Central memory CD8-positive, alpha-beta T cell (primary cell): ENCODE data around the gene LHX3.

ENCODE experiments used
- ATAC-seq: fragments of 150-1000 bp; cut with Tn5 transposase; replicated peaks from 2 replicates; pipeline ENCODE4 v1.10.0; 2022; ENCODE audit warnings: mild to moderate bottlenecking, moderate FRiP score, moderate number of reproducible peaks; ENCODE audit not compliant: poor library complexity, severe bottlenecking; ENCODE audit errors: extremely low read depth
- DNase-seq, 2 donors: peaks; one replicate each; pipeline ENCODE4 v3.0.0; 2021; ENCODE audit warnings: low spot score in 2 of 2
- H3K27ac Mint-ChIP-seq: one replicate; pipeline ENCODE4 v1.8.0; 2022; ENCODE audit warnings: low read depth, mild to moderate bottlenecking, moderate library complexity, mixed read lengths
- H3K27me3 Mint-ChIP-seq: one replicate; pipeline ENCODE4 v1.8.0; 2022; ENCODE audit warnings: mixed read lengths
- H3K36me3 Mint-ChIP-seq: one replicate; pipeline ENCODE4 v1.8.0; 2022; ENCODE audit warnings: mild to moderate bottlenecking, moderate library complexity, mixed read lengths; ENCODE audit not compliant: insufficient read depth
- H3K4me1 Mint-ChIP-seq: one replicate; pipeline ENCODE4 v1.8.0; 2022; ENCODE audit warnings: mixed read lengths
- H3K4me3 Mint-ChIP-seq: one replicate; pipeline ENCODE4 v1.8.0; 2022; ENCODE audit warnings: mild to moderate bottlenecking, moderate library complexity, mixed read lengths
- H3K9me3 Mint-ChIP-seq: one replicate; pipeline ENCODE4 v1.8.0; 2022; ENCODE audit warnings: mixed read lengths

LHX3 gene

GRCh38 chr9:136218673-136219072, 13.7 kb upstream of the LHX3 start:
- Mint-ChIP-seq H3K27ac (no peak overlapping the region), H3K27me3 (no peaks in the 10 kb centered on the region), H3K36me3 (peaks cover 12% of the 10 kb centered on the region), H3K9me3 (no peaks in the 10 kb centered on the region), H3K4me3 (no peak overlapping the region), H3K4me1 (peaks cover 6% of the 10 kb centered on the region)
- no peak for DNase-seq
- no peak for ATAC-seq

GRCh38 chr9:136218271-136218670, 13.3 kb upstream of the LHX3 start:
- no peak for ATAC-seq
- Mint-ChIP-seq H3K36me3 (peaks cover 12% of the 10 kb centered on the region), H3K27ac (no peak overlapping the region), H3K27me3 (no peaks in the 10 kb centered on the region), H3K9me3 (no peaks in the 10 kb centered on the region), H3K4me3 (no peak overlapping the region), H3K4me1 (peaks cover 6% of the 10 kb centered on the region)
- no peak for DNase-seq

GRCh38 chr9:136216541-136217244, 11.8 kb upstream of the LHX3 start:
- Mint-ChIP-seq H3K4me1 (peaks cover 6% of the 10 kb centered on the region), H3K36me3 (peaks cover 14% of the 10 kb centered on the region)

GRCh38 chr9:136213733-136214132, 8.8 kb upstream of the LHX3 start:
- Mint-ChIP-seq H3K4me1 (no peaks in the 10 kb centered on the region), H3K27ac (no peak overlapping the region), H3K9me3 (no peaks in the 10 kb centered on the region), H3K4me3 (no peak overlapping the region), H3K27me3 (no peaks in the 10 kb centered on the region), H3K36me3 (peaks cover 15% of the 10 kb centered on the region)
- DNase-seq (no peak), ATAC-seq (no peak)

More at GRCh38 chr9:136216541-136217244, 11.8 kb upstream of the LHX3 start:
- no peak overlapping the region for H3K4me3 Mint-ChIP-seq
- H3K9me3 Mint-ChIP-seq = no peaks in the 10 kb centered on the region
- H3K27me3 Mint-ChIP-seq = no peaks in the 10 kb centered on the region
- no peak overlapping the region for H3K27ac Mint-ChIP-seq
- ATAC-seq = no peak
- no peak for DNase-seq

GRCh38 chr9:136212345-136212950, 7.5 kb upstream of the LHX3 start:
- ATAC-seq = no peak
- H3K36me3 Mint-ChIP-seq = peaks cover 10% of the 10 kb centered on the region
- no peak overlapping the region for H3K27ac Mint-ChIP-seq

GRCh38 chr9:136211441-136212344, 6.8 kb upstream of the LHX3 start:
- Mint-ChIP-seq H3K9me3 (no peaks in the 10 kb centered on the region), H3K27me3 (no peaks in the 10 kb centered on the region), H3K36me3 (peaks cover 13% of the 10 kb centered on the region), H3K4me1 (peaks cover 6% of the 10 kb centered on the region), H3K4me3 (no peak overlapping the region), H3K27ac (no peak overlapping the region)
- no peak for DNase-seq
- ATAC-seq = no peak

More at GRCh38 chr9:136212345-136212950, 7.5 kb upstream of the LHX3 start:
- DNase-seq = no peak
- Mint-ChIP-seq H3K9me3 (no peaks in the 10 kb centered on the region), H3K27me3 (no peaks in the 10 kb centered on the region), H3K4me3 (no peak overlapping the region), H3K4me1 (no peaks in the 10 kb centered on the region)

GRCh38 chr9:136211006-136211405, 6.1 kb upstream of the LHX3 start:
- ATAC-seq (no peak), DNase-seq (no peak)
- Mint-ChIP-seq H3K9me3 (no peaks in the 10 kb centered on the region), H3K4me1 (peaks cover 7% of the 10 kb centered on the region), H3K27me3 (no peaks in the 10 kb centered on the region), H3K4me3 (no peak overlapping the region), H3K27ac (no peak overlapping the region), H3K36me3 (peaks cover 15% of the 10 kb centered on the region)

- no peaks in the 10 kb centered on the region for H3K27me3 Mint-ChIP-seq
- no peak overlapping the region for H3K27ac Mint-ChIP-seq
- DNase-seq = no peak
- no peaks in the 10 kb centered on the region for H3K9me3 Mint-ChIP-seq
- peaks cover 15% of the 10 kb centered on the region for H3K36me3 Mint-ChIP-seq
- no peak overlapping the region for H3K4me3 Mint-ChIP-seq
- H3K4me1 Mint-ChIP-seq = peaks cover 7% of the 10 kb centered on the region
- ATAC-seq = no peak
These were observed 5.3 kb upstream of the LHX3 start for GRCh38 chr9:136210276-136210675.

GRCh38 chr9:136209786-136210185, 4.9 kb upstream of the LHX3 start:
- no peak overlapping the region for H3K27ac Mint-ChIP-seq
- DNase-seq (no peak), ATAC-seq (no peak)
- no peak overlapping the region for H3K4me3 Mint-ChIP-seq
- H3K36me3 Mint-ChIP-seq = peaks cover 13% of the 10 kb centered on the region
- H3K9me3 Mint-ChIP-seq = no peaks in the 10 kb centered on the region
- no peaks in the 10 kb centered on the region for H3K27me3 Mint-ChIP-seq
- peaks cover 7% of the 10 kb centered on the region for H3K4me1 Mint-ChIP-seq

GRCh38 chr9:136209232-136209631, 4.3 kb upstream of the LHX3 start:
- DNase-seq = no peak
- peaks cover 7% of the 10 kb centered on the region for H3K4me1 Mint-ChIP-seq
- no peak overlapping the region for H3K27ac Mint-ChIP-seq
- H3K27me3 Mint-ChIP-seq = peaks cover under 1% of the 10 kb centered on the region
- peaks cover 12% of the 10 kb centered on the region for H3K36me3 Mint-ChIP-seq
- no peak for ATAC-seq
- H3K9me3 Mint-ChIP-seq = no peaks in the 10 kb centered on the region
- no peak overlapping the region for H3K4me3 Mint-ChIP-seq

- H3K4me3 Mint-ChIP-seq = no peak overlapping the region
- H3K4me1 Mint-ChIP-seq = peaks cover 7% of the 10 kb centered on the region
- H3K36me3 Mint-ChIP-seq = peaks cover 12% of the 10 kb centered on the region
- no peak overlapping the region for H3K27ac Mint-ChIP-seq
- no peak for DNase-seq
- no peaks in the 10 kb centered on the region for H3K9me3 Mint-ChIP-seq
- no peak for ATAC-seq
- H3K27me3 Mint-ChIP-seq = peaks cover 7% of the 10 kb centered on the region
These were observed 3.7 kb upstream of the LHX3 start for GRCh38 chr9:136208675-136209074.

GRCh38 chr9:136207616-136208015, 2.7 kb upstream of the LHX3 start:
- Mint-ChIP-seq H3K9me3 (no peaks in the 10 kb centered on the region), H3K27me3 (peaks cover 9% of the 10 kb centered on the region), H3K27ac (no peak overlapping the region), H3K36me3 (peaks cover 10% of the 10 kb centered on the region), H3K4me3 (no peak overlapping the region), H3K4me1 (peaks cover 7% of the 10 kb centered on the region)
- no peak for ATAC-seq
- no peak for DNase-seq
